ENCODE measurements around the gene CCDC88A.
"Not testable (repeated sequence)": the region's sequence is repeated elsewhere in the genome, so short reads cannot be mapped to it uniquely, and the experiment has no call there.

CCDC88A gene

GRCh38 chr2:55385516-55385915 lies 34.1 kb downstream of the CCDC88A start:
- DNase-seq (ENCODE audit: low read depth, low spot score) = not testable (repeated sequence)

- DNase-seq (ENCODE audit: low read depth, low spot score) = no peak
Measured at GRCh38 chr2:55384786-55385185, 34.9 kb downstream of the CCDC88A start.

- DNase-seq (ENCODE audit: low read depth, low spot score) = no peak
Measured at GRCh38 chr2:55371376-55371775, 48.3 kb downstream of the CCDC88A start.

- no peak for DNase-seq (ENCODE audit: low read depth, low spot score)
Measured at GRCh38 chr2:55370208-55370607, 49.4 kb downstream of the CCDC88A start.

GRCh38 chr2:55365303-55365702 lies 54.4 kb downstream of the CCDC88A start:
- no peak for DNase-seq (ENCODE audit: low read depth, low spot score)

- peak; percentile 90 for DNase-seq (ENCODE audit: low read depth, low spot score)
Measured at GRCh38 chr2:55364189-55365055, 55.2 kb downstream of the CCDC88A start.

GRCh38 chr2:55363636-55364035 lies 56.0 kb downstream of the CCDC88A start:
- no peak for DNase-seq (ENCODE audit: low read depth, low spot score)

- no peak for DNase-seq (ENCODE audit: low read depth, low spot score)
Measured at GRCh38 chr2:55361465-55362189, 58.0 kb downstream of the CCDC88A start.

- DNase-seq (ENCODE audit: low read depth, low spot score) = no peak
Measured at GRCh38 chr2:55358451-55358850, 61.2 kb downstream of the CCDC88A start.

GRCh38 chr2:55357927-55358326 lies 61.7 kb downstream of the CCDC88A start:
- no peak for DNase-seq (ENCODE audit: low read depth, low spot score)

- DNase-seq (ENCODE audit: low read depth, low spot score) = no peak
Measured at GRCh38 chr2:55357164-55357563, 62.5 kb downstream of the CCDC88A start.

GRCh38 chr2:55356136-55356535 lies 63.5 kb downstream of the CCDC88A start:
- DNase-seq (ENCODE audit: low read depth, low spot score) = not testable (repeated sequence)

- DNase-seq (ENCODE audit: low read depth, low spot score) = no peak
Measured at GRCh38 chr2:55355451-55355850, 64.2 kb downstream of the CCDC88A start.

- no peak for DNase-seq (ENCODE audit: low read depth, low spot score)
Measured at GRCh38 chr2:55351672-55352071, 68.0 kb downstream of the CCDC88A start.

GRCh38 chr2:55345064-55345463 lies 74.6 kb downstream of the CCDC88A start:
- DNase-seq (ENCODE audit: low read depth, low spot score) = no peak

GRCh38 chr2:55338268-55338667 lies 81.4 kb downstream of the CCDC88A start:
- DNase-seq (ENCODE audit: low read depth, low spot score) = no peak

- DNase-seq (ENCODE audit: low read depth, low spot score) = no peak
Measured at GRCh38 chr2:55334728-55335127, 84.9 kb downstream of the CCDC88A start.

GRCh38 chr2:55330541-55331297 lies 88.9 kb downstream of the CCDC88A start:
- no peak for DNase-seq (ENCODE audit: low read depth, low spot score)

- no peak for DNase-seq (ENCODE audit: low read depth, low spot score)
Measured at GRCh38 chr2:55327470-55328230, 92.0 kb downstream of the CCDC88A start.

GRCh38 chr2:55314985-55315384 lies 104.7 kb downstream of the CCDC88A start:
- DNase-seq (ENCODE audit: low read depth, low spot score) = no peak

GRCh38 chr2:55311444-55311870 lies 108.2 kb downstream of the CCDC88A start:
- no peak for DNase-seq (ENCODE audit: low read depth, low spot score)

All from smooth muscle cell of the brain vasculature (primary cell).